Measurements from ENCODE around the gene SPDYE4. TPM values are rescaled to one million over a fixed set of nuclear protein-coding genes. Genes with fewer than 3 reads are reported as not detected.

The SPDYE4 gene
- total and polyA plus RNA-seq, 2 donors (not counting 1 experiment from before 2014, with no cell fraction given), result not detected

DNA sequence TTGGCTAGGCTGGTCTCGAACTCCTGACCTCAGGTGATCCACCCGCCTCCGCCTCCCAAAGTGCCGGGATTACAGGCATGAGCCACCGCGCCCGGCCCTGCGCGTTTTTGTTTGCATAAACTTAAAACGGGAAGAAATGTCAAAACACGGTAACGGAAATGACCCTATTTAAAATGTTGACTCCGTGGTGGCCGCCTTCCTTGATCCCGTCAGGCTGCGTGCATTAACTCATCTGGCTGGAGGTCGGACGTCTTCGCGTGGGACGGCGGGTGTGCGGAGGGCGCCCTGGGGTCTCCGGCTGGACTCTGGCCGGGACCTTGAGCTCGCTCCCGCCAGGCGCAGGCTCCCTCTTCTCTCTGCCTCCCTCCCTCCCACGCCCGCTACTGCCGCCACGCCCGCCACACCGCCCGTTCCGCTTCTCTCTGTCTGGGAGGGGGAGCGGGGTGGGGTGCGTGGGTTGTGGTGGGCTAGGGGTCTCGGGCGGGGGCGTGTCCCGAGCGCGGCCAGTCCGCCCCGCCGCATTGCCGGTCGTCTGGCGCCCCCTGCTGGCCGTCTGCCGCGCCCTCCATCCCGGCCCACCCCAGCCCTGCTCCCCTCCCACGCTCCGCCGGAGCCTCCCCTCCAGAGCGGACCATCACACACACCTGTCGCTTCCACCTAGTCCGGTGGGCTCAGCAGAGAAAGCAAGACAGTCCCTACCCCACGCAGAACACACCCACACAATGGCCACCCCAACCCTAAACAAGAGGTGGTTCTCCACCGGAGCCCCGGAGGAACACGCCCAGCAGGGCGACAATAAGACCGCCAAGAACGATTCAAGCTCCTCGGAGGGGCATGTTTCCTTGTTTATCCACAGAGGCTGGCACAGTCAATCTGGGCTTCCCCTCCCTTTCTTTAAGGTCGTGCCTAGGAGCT is 12.5 kb downstream of the SPDYE4 start:
- DNase-seq (peak; percentile 88), ATAC-seq (ENCODE audit: low read depth) (peak; percentile 86)
- CTCF ChIA-PET, result interaction anchor here (0.6 to 3.4 kb wide), 34 partner anchors 14 to 686 kb away, joined by 3 to 81 read pairs (median 4); partner anchors contain the start of genes KRABD2, NDEL1 and RPL26
- Histone ChIP-seq H3K4me1 (ENCODE audit: control insufficient read depth in 2 of 2, insufficient read depth in 2 of 2, low read length in 2 of 2) (peaks cover 7 to 23% of the 10 kb centered on the region in 2 donors), H3K27me3 (replicated peaks in 1 of 4; ENCODE audit: control extremely low read depth in 1 of 4, control insufficient read depth in 3 of 4, insufficient read depth in 4 of 4, low read length in 3 of 4) (no peaks in the 10 kb centered on the region), H3K4me2 (replicated peaks; ENCODE audit: low read depth, low read length, poor library complexity, severe bottlenecking) (peak overlapping the region; percentile 89), H2AFZ (ENCODE audit: insufficient read depth, low read depth, low read length, poor library complexity, severe bottlenecking) (peak overlapping the region; percentile 94), H4K20me1 (ENCODE audit: control insufficient read depth, insufficient read depth, low read length, poor library complexity, severe bottlenecking) (no peaks in the 10 kb centered on the region), H3K4me3 (ENCODE audit: control extremely low read depth in 1 of 5, extremely low read depth in 1 of 5, insufficient read depth in 1 of 5, low read depth in 2 of 5, low read length in 4 of 5) (peak overlapping the region; percentile 59 to 75 (median 72)), H3K9ac (ENCODE audit: low read length) (peak overlapping the region; percentile 69), H3K36me3 (replicated peaks in 1 of 2; ENCODE audit: control extremely low read depth in 1 of 2, control insufficient read depth in 1 of 2, extremely low read depth in 1 of 2, insufficient read depth in 2 of 2, low read length in 1 of 2) (no peaks in the 10 kb centered on the region), H3K27ac (ENCODE audit: low read length in 2 of 2) (peak overlapping the region; percentile 50 to 68), H3K9me3 (ENCODE audit: control extremely low read depth in 1 of 3, control insufficient read depth in 2 of 3, insufficient read depth in 1 of 3, low read length in 2 of 3) (no peaks in the 10 kb centered on the region), H3K79me2 (ENCODE audit: control insufficient read depth, insufficient read depth, low read length) (no peaks in the 10 kb centered on the region)
- WGBS (ENCODE audit: insufficient coverage), result under 1% methylated on average over 56 of the region's 70 CpGs
- Mint-ChIP-seq H3K27me3 (peaks cover 9% of the 10 kb centered on the region), H3K27ac (peak overlapping the region; percentile 93), H3K9me3 (ENCODE audit: insufficient read depth) (no peaks in the 10 kb centered on the region), H3K4me3 (peak overlapping the region; percentile 93), H3K4me1 (peaks cover 20% of the 10 kb centered on the region)
- POLR2A ChIA-PET, result interaction anchor here (0.5 to 1.1 kb wide), 4 partner anchors 136 to 362 kb away, joined by 3 to 5 read pairs (median 3); no protein-coding TSS in a partner anchor
- intact Hi-C loops (cut with micrococcal nuclease), result loop anchor here (1.0 to 2.0 kb wide), 4 partner anchors 153 to 685 kb away; partner anchors contain the start of gene RPL26
- TF ChIP-seq, protein P1, sequence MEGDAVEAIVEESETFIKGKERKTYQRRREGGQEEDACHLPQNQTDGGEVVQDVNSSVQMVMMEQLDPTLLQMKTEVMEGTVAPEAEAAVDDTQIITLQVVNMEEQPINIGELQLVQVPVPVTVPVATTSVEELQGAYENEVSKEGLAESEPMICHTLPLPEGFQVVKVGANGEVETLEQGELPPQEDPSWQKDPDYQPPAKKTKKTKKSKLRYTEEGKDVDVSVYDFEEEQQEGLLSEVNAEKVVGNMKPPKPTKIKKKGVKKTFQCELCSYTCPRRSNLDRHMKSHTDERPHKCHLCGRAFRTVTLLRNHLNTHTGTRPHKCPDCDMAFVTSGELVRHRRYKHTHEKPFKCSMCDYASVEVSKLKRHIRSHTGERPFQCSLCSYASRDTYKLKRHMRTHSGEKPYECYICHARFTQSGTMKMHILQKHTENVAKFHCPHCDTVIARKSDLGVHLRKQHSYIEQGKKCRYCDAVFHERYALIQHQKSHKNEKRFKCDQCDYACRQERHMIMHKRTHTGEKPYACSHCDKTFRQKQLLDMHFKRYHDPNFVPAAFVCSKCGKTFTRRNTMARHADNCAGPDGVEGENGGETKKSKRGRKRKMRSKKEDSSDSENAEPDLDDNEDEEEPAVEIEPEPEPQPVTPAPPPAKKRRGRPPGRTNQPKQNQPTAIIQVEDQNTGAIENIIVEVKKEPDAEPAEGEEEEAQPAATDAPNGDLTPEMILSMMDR (IDR thresholded peaks at IDR 0.05), result peak; percentile 98
- TF ChIP-seq EZH2 (IDR thresholded peaks at IDR 0.05; ENCODE audit: borderline replicate concordance, insufficient read depth, low read depth, low read length, poor library complexity, severe bottlenecking), result no peak
